NCI-H187 treated with DMSO at 0.1 percent for 48 hours (cell line): ENCODE data around the gene EDDM13.
"Not testable (repeated sequence)": the region's sequence is repeated elsewhere in the genome, so short reads cannot be mapped to it uniquely, and the experiment has no call there.

Experiments
- DNase-seq: peaks from one replicate; lab custom pipeline; 2025; lab: John Stamatoyannopoulos, UW

EDDM13 gene

GRCh38 chr19:56321989-56322440, 49.5 kb downstream of the EDDM13 start:
- no peak for DNase-seq

GRCh38 chr19:56324436-56324835, 51.9 kb downstream of the EDDM13 start:
- no peak for DNase-seq

- DNase-seq: no peak
Measured at GRCh38 chr19:56332695-56333094, 60.1 kb downstream of the EDDM13 start.

GRCh38 chr19:56333506-56333905, 61.0 kb downstream of the EDDM13 start:
- no peak for DNase-seq

GRCh38 chr19:56335371-56335770, 62.8 kb downstream of the EDDM13 start:
- not testable (repeated sequence) for DNase-seq

GRCh38 chr19:56337077-56337476, 64.5 kb downstream of the EDDM13 start:
- not testable (repeated sequence) for DNase-seq

GRCh38 chr19:56339031-56339430, 66.5 kb downstream of the EDDM13 start:
- DNase-seq: not testable (repeated sequence)

GRCh38 chr19:56341948-56342347, 69.4 kb downstream of the EDDM13 start:
- DNase-seq: no peak

- DNase-seq: no peak
Measured at GRCh38 chr19:56347163-56347778, 74.7 kb downstream of the EDDM13 start.

GRCh38 chr19:56348289-56348877, 75.8 kb downstream of the EDDM13 start:
- no peak for DNase-seq

- no peak for DNase-seq
Measured at GRCh38 chr19:56350416-56351045, 78.0 kb downstream of the EDDM13 start.

GRCh38 chr19:56351208-56351607, 78.7 kb downstream of the EDDM13 start:
- no peak for DNase-seq

GRCh38 chr19:56355517-56355916, 83.0 kb downstream of the EDDM13 start:
- no peak for DNase-seq

- DNase-seq: no peak
Measured at GRCh38 chr19:56356944-56357343, 84.4 kb downstream of the EDDM13 start.
